22Rv1 (cell line): Measurements from ENCODE around the gene TCF4.

ENCODE experiments used
- ZFX ChIP-seq: fragments of 450-650 bp; IDR thresholded peaks from 2 replicates; pipeline ENCODE4 v1.6.1; 2017; ENCODE audit warnings: antibody characterized with exemption, borderline replicate concordance
- TF ChIP-seq, protein P1 (sequence below): fragments of 450-650 bp; IDR thresholded peaks from 2 replicates; pipeline ENCODE4 v1.5.1; 2017; ENCODE audit warnings: mild to moderate bottlenecking

DNA sequence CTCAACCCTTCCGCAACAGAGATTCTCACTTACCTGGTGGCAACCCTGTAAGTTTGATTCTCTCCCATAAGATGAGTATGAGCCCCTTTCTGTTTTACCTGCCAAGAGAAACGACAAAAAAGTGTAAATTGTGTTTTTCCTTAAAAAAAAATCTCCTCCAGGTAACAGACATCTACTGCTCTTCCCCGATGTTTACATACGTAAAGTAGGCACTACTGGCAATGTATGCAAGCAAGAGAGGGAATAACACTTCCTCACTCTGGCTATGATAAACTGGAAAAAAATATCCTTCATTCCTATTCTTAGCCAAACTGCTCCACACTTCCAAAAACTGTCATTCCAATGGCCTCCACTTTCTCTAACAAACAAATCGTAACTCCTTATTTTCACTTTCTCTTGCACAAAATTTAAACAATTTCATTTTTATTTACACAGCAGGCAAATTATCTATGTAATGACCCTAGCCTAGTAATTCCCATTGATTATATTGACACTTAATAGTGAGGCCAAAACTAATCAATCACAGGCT lies 184.5 kb downstream of the TCF4 start:
- TF ChIP-seq, protein P1, sequence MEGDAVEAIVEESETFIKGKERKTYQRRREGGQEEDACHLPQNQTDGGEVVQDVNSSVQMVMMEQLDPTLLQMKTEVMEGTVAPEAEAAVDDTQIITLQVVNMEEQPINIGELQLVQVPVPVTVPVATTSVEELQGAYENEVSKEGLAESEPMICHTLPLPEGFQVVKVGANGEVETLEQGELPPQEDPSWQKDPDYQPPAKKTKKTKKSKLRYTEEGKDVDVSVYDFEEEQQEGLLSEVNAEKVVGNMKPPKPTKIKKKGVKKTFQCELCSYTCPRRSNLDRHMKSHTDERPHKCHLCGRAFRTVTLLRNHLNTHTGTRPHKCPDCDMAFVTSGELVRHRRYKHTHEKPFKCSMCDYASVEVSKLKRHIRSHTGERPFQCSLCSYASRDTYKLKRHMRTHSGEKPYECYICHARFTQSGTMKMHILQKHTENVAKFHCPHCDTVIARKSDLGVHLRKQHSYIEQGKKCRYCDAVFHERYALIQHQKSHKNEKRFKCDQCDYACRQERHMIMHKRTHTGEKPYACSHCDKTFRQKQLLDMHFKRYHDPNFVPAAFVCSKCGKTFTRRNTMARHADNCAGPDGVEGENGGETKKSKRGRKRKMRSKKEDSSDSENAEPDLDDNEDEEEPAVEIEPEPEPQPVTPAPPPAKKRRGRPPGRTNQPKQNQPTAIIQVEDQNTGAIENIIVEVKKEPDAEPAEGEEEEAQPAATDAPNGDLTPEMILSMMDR, result no peak
- TF ChIP-seq ZFX, result no peak
